GM10847 (cell line): ENCODE measurements around the gene ZNF514.
A peak's percentile ranks its signal among the peaks of the same experiment; 100 is the strongest.

ENCODE experiments used
- POLR2A ChIP-seq: IDR thresholded peaks from 2 replicates; pipeline ENCODE4 v1.6.1; 2011; ENCODE audit not compliant: insufficient read length; ENCODE audit errors: extremely low read depth

Gene ZNF514

GRCh38 chr2:95158891-95159619 lies 593 bp downstream of the ZNF514 start:
- TF ChIP-seq POLR2A: no peak

- TF ChIP-seq POLR2A: no peak
Measured at GRCh38 chr2:95158441-95158840, 1.2 kb downstream of the ZNF514 start.

GRCh38 chr2:95149397-95149984 lies 10.2 kb downstream of the ZNF514 start:
- TF ChIP-seq POLR2A: no peak

GRCh38 chr2:95143838-95144237 lies 15.8 kb downstream of the ZNF514 start:
- TF ChIP-seq POLR2A: no peak

GRCh38 chr2:95138702-95139101 lies 20.9 kb downstream of the ZNF514 start:
- TF ChIP-seq POLR2A: no peak

GRCh38 chr2:95122197-95122551 lies 37.5 kb downstream of the ZNF514 start:
- TF ChIP-seq POLR2A: no peak

- TF ChIP-seq POLR2A: peak; percentile 80
Measured at GRCh38 chr2:95121407-95122196, 38.0 kb downstream of the ZNF514 start, which contains the start of gene MRPS5. MRPS5 (minus strand) TSS chr2:95121808; CDS start chr2:95121791, 17 bp downstream.

GRCh38 chr2:95121093-95121406 lies 38.6 kb downstream of the ZNF514 start:
- TF ChIP-seq POLR2A: no peak

GRCh38 chr2:95115418-95115817 lies 44.2 kb downstream of the ZNF514 start:
- TF ChIP-seq POLR2A: no peak

GRCh38 chr2:95113464-95113863 lies 46.2 kb downstream of the ZNF514 start:
- TF ChIP-seq POLR2A: no peak

GRCh38 chr2:95110395-95110794 lies 49.3 kb downstream of the ZNF514 start:
- TF ChIP-seq POLR2A: no peak

GRCh38 chr2:95109260-95109659 lies 50.4 kb downstream of the ZNF514 start:
- no peak for TF ChIP-seq POLR2A

GRCh38 chr2:95106081-95106480 lies 53.6 kb downstream of the ZNF514 start:
- TF ChIP-seq POLR2A: no peak

- no peak for TF ChIP-seq POLR2A
Measured at GRCh38 chr2:95104606-95105005, 55.0 kb downstream of the ZNF514 start.

GRCh38 chr2:95099910-95100309 lies 59.7 kb downstream of the ZNF514 start:
- no peak for TF ChIP-seq POLR2A
